H1 (cell line): ENCODE data around the gene PCDH9. TPM values are rescaled to one million over a fixed set of nuclear protein-coding genes. Genes with fewer than 3 reads are reported as not detected.

Source experiments
- CTCF ChIA-PET: fragments of 300-600 bp; sonication (Branson Sonifier 250); formaldehyde crosslinking; loops from one replicate; lab custom pipeline; 2021; ENCODE audit not compliant: partially characterized antibody; lab: Charles Lee
- POLR2A ChIA-PET: fragments of 300-600 bp; sonication (Branson Sonifier 250); formaldehyde crosslinking; loops from one replicate; lab custom pipeline; 2021; ENCODE audit warnings: inconsistent platforms; ENCODE audit not compliant: partially characterized antibody; lab: Charles Lee
- DNase-seq, 2 experiments: peaks; one replicate each; pipeline versions ENCODE4 v3.0.0 to v3.0.0-alpha.2; 2010 to 2022; ENCODE audit warnings: low spot score in 2 of 2, low read depth in 1 of 2, mixed read lengths in 1 of 2
- FAIRE-seq: peaks from 2 replicates; lab custom pipeline; 2011; peaks lifted over from hg19 to GRCh38; lab: Jason Lieb, UNC
- H2AFZ ChIP-seq: 2 replicates; pipeline ENCODE4 v1.8.1; 2012; ENCODE audit warnings: low read length, inconsistent platforms
- H2AK5ac ChIP-seq: 2 replicates; pipeline ENCODE4 v1.6.1; 2013; ENCODE audit warnings: low read depth, low read length
- H2BK120ac ChIP-seq: replicated peaks from 2 replicates; pipeline ENCODE3; 2013; ENCODE audit warnings: low read depth, low read length, inconsistent platforms
- H2BK12ac ChIP-seq: 2 replicates; pipeline ENCODE4 v1.6.1; 2013; ENCODE audit warnings: low read depth, low read length
- H2BK15ac ChIP-seq: 2 replicates; pipeline ENCODE4 v1.6.1; 2013; ENCODE audit warnings: low read length
- H2BK20ac ChIP-seq: 2 replicates; pipeline ENCODE4 v1.6.1; 2013; ENCODE audit warnings: low read length
- H2BK5ac ChIP-seq: 2 replicates; pipeline ENCODE4 v1.6.1; 2013; ENCODE audit warnings: low read depth, low read length
- H3K14ac ChIP-seq: 2 replicates; pipeline ENCODE4 v1.6.1; 2013; ENCODE audit warnings: inconsistent platforms; ENCODE audit not compliant: insufficient read length
- H3K18ac ChIP-seq: 2 replicates; pipeline ENCODE4 v1.6.1; 2013; ENCODE audit warnings: low read length; ENCODE audit errors: extremely low read depth
- H3K23ac ChIP-seq: 2 replicates; pipeline ENCODE4 v1.6.1; 2013; ENCODE audit warnings: inconsistent platforms; ENCODE audit not compliant: insufficient read length
- H3K23me2 ChIP-seq: 2 replicates; pipeline ENCODE4 v1.6.1; 2013; ENCODE audit warnings: low read depth, low read length
- H3K27ac ChIP-seq: 2 replicates; pipeline ENCODE4 v1.6.1; 2011; ENCODE audit warnings: low read depth, low read length, inconsistent platforms
- H3K27me3 ChIP-seq, 4 experiments: replicated peaks in 1 of 4; 1 replicate in 1 of 4; 2 replicates in 3 of 4; pipeline versions ENCODE4 v1.6.1 to v1.8.1; 2011 to 2013; ENCODE audit warnings: low read length in 3 of 4, mild to moderate bottlenecking in 3 of 4, inconsistent platforms in 2 of 4, mixed read lengths in 2 of 4, moderate library complexity in 1 of 4; ENCODE audit not compliant: control insufficient read depth in 3 of 4, insufficient read depth in 3 of 4; ENCODE audit errors: extremely low read depth in 1 of 4
- H3K36me3 ChIP-seq, 4 experiments: 2 replicates each; pipeline versions ENCODE4 v1.6.1 to v1.8.1; 2011 to 2013; ENCODE audit warnings: mild to moderate bottlenecking in 4 of 4, low read length in 3 of 4, moderate library complexity in 2 of 4, control low read depth in 1 of 4, inconsistent platforms in 1 of 4; ENCODE audit not compliant: insufficient read depth in 4 of 4, control insufficient read depth in 2 of 4
- H3K4ac ChIP-seq: replicated peaks from 2 replicates; pipeline ENCODE3; 2013; ENCODE audit warnings: low read length, low read depth, mixed read lengths, inconsistent platforms; ENCODE audit not compliant: insufficient read length
- H3K4me1 ChIP-seq, 4 experiments: replicated peaks in 1 of 4; 1 replicate in 1 of 4; 2 replicates in 3 of 4; pipeline versions ENCODE4 v1.6.1 to v1.8.1; 2011 to 2013; ENCODE audit warnings: low read length in 3 of 4, inconsistent platforms in 2 of 4, mixed read lengths in 1 of 4; ENCODE audit not compliant: insufficient read depth in 4 of 4, control insufficient read depth in 3 of 4
- H3K4me2 ChIP-seq, 2 experiments: 2 replicates each; pipeline versions ENCODE4 v1.6.1 to v1.8.1; 2011 to 2013; ENCODE audit warnings: low read depth in 2 of 2, low read length in 2 of 2, control low read depth in 1 of 2, inconsistent platforms in 1 of 2, mild to moderate bottlenecking in 1 of 2; ENCODE audit not compliant: insufficient read depth in 1 of 2
- H3K4me3 ChIP-seq, 4 experiments: fragments of 200-600, 300-600 bp in 1 of 4; sonication (generic), shearing (Covaris generic), sonication (Bioruptor Twin) in 1 of 4; 2 replicates each; pipeline versions ENCODE4 v1.5.1 to v1.8.1; 2011 to 2016; ENCODE audit warnings: low read length in 4 of 4, low read depth in 3 of 4, control low read depth in 2 of 4, inconsistent platforms in 2 of 4, mild to moderate bottlenecking in 2 of 4, mixed read lengths in 1 of 4, moderate library complexity in 1 of 4; ENCODE audit not compliant: insufficient read depth in 2 of 4; ENCODE audit errors: extremely low read depth in 1 of 4
- H3K56ac ChIP-seq: replicated peaks from 2 replicates; pipeline ENCODE3; 2013; ENCODE audit warnings: low read depth, mild to moderate bottlenecking, mixed read lengths, low read length, inconsistent platforms; ENCODE audit not compliant: insufficient read length
- H3K79me1 ChIP-seq: 2 replicates; pipeline ENCODE4 v1.6.1; 2013; ENCODE audit warnings: low read depth, low read length, control low read depth
- H3K79me2 ChIP-seq, 2 experiments: 2 replicates each; pipeline versions ENCODE4 v1.6.1 to v1.8.1; 2012 to 2013; ENCODE audit warnings: low read length in 2 of 2, mild to moderate bottlenecking in 2 of 2, inconsistent platforms in 1 of 2; ENCODE audit not compliant: insufficient read depth in 2 of 2, control insufficient read depth in 1 of 2
- H3K9ac ChIP-seq, 4 experiments: replicated peaks in 1 of 4; 1 replicate in 1 of 4; 2 replicates in 3 of 4; pipeline versions ENCODE4 v1.6.1 to v1.8.1; 2011 to 2013; ENCODE audit warnings: low read depth in 3 of 4, low read length in 3 of 4, control low read depth in 2 of 4, mild to moderate bottlenecking in 2 of 4, moderate library complexity in 2 of 4, inconsistent platforms in 1 of 4; ENCODE audit errors: extremely low read depth in 1 of 4
- H3K9me3 ChIP-seq, 2 experiments: 2 replicates each; pipeline versions ENCODE4 v1.6.1 to v1.8.1; 2012 to 2013; ENCODE audit warnings: mild to moderate bottlenecking in 2 of 2, moderate library complexity in 2 of 2, control low read depth in 1 of 2, inconsistent platforms in 1 of 2, low read depth in 1 of 2, low read length in 1 of 2, mixed read lengths in 1 of 2; ENCODE audit not compliant: insufficient read depth in 2 of 2
- H4K20me1 ChIP-seq, 2 experiments: replicated peaks in 1 of 2; 2 replicates each; pipeline versions ENCODE3 to v1.8.1; 2011 to 2013; ENCODE audit warnings: inconsistent platforms in 2 of 2, low read length in 2 of 2, mild to moderate bottlenecking in 1 of 2; ENCODE audit not compliant: insufficient read depth in 2 of 2, control insufficient read depth in 1 of 2
- H4K5ac ChIP-seq: 2 replicates; pipeline ENCODE4 v1.6.1; 2013; ENCODE audit warnings: low read length, low read depth, mixed read lengths, inconsistent platforms; ENCODE audit not compliant: insufficient read length
- H4K8ac ChIP-seq: 2 replicates; pipeline ENCODE4 v1.8.0; 2013; ENCODE audit warnings: mild to moderate bottlenecking, moderate library complexity, low read length, inconsistent platforms; ENCODE audit not compliant: insufficient read depth; ENCODE audit errors: extremely low read depth
- H4K91ac ChIP-seq: replicated peaks from 2 replicates; pipeline ENCODE3; 2013; ENCODE audit warnings: low read length, mixed read lengths, inconsistent platforms; ENCODE audit not compliant: insufficient read length
- MAFK ChIP-seq: IDR thresholded peaks from 2 replicates; pipeline ENCODE4 v1.6.1; 2012; ENCODE audit warnings: low read depth, mild to moderate bottlenecking, improper control_type of control experiment, low read length
- WGBS, 2 experiments: shearing (Covaris generic) in 1 of 2; methylation state at CpG; one replicate each; pipeline versions ENCODE4 v1.1.6 to v1.1.7; 2013 to 2015; ENCODE audit warnings: low lambda C conversion rate in 2 of 2, mixed read lengths in 2 of 2, inconsistent platforms in 1 of 2, low coverage in 1 of 2, missing lambda C conversion rate in 1 of 2; ENCODE audit not compliant: insufficient replicate concordance in 2 of 2, insufficient coverage in 1 of 2, insufficient read length in 1 of 2; ENCODE audit errors: extremely low coverage in 1 of 2, missing lambda C conversion rate in 1 of 2; 5-methylcytosine and 5-hydroxymethylcytosine counted together
- polyA plus RNA-seq, 7 experiments: library from polyadenylated mRNA; depleted of rRNA in 3 of 7; stranded (reverse) in 5 of 7; unstranded in 2 of 7; fragments of >200 nt in 5 of 7; fragments of 200-250 nt in 2 of 7; gene quantifications; 1 replicate in 5 of 7; 2 replicates in 1 of 7; 4 replicates in 1 of 7; pipeline versions ENCODE4 v1.2.1 to v1.2.3, GENCODE V29; 2011 to 2013; ENCODE audit warnings: missing spikeins in 2 of 7, mixed read lengths in 2 of 7
- total RNA-seq: library from RNA; stranded (reverse); fragmentation: NEBNext Ultra II Directional; extraction: Animal tissue kit (Norgen Biotek cat#: 25700); gene quantifications from 2 replicates; pipeline ENCODE4 v1.2.1, GENCODE V29; 2021
- TF ChIP-seq, protein P1 (sequence below): IDR thresholded peaks from 2 replicates; pipeline ENCODE4 v1.6.1; 2011; ENCODE audit warnings: low read depth, mild to moderate bottlenecking, low read length; ENCODE audit not compliant: insufficient read depth

Gene PCDH9
- total and polyA plus RNA-seq, 2 of the 8 experiments (the other 6 are each of a cell fraction or from before 2014, with no cell fraction given) = 0.12 to 0.60 TPM

DNA sequence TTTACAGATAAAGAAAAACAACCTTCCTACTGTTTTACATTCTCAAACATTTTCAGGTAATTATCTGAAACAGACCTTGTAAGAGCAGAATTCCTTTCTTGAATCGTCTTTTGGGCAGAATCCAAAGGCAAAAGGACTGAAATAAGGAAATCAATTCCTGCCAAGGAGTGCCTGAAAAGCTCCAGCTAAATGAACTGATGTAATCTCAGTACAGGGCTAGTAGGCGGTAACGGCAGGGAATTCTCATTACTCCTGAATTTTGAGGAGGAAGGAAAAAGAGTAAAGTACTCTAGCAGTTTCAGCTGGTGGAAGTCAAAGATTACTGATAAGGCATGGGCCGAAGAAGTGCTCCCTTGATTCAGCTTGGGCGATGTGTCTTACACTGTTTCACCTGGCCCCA lies 168.4 kb downstream of the PCDH9 start:
- DNase-seq (no peak), FAIRE-seq (no peak)
- Histone ChIP-seq H4K20me1 (no peaks in the 10 kb centered on the region), H2BK5ac (no peak overlapping the region), H2BK12ac (no peak overlapping the region), H3K4ac (no peak overlapping the region), H2AFZ (no peak overlapping the region), H3K79me1 (no peaks in the 10 kb centered on the region), H2BK120ac (no peak overlapping the region), H2BK15ac (no peak overlapping the region), H4K5ac (no peak overlapping the region), H3K18ac (no peak overlapping the region), H3K23ac (no peak overlapping the region), H3K36me3 (no peaks in the 10 kb centered on the region), H3K27me3 (no peaks in the 10 kb centered on the region), H4K91ac (no peak overlapping the region), H3K4me2 (no peak overlapping the region), H3K23me2 (no peaks in the 10 kb centered on the region), H3K56ac (no peak overlapping the region), H3K9ac (no peak overlapping the region), H3K27ac (no peak overlapping the region), H4K8ac (no peak overlapping the region), H3K14ac (no peak overlapping the region), H3K4me1 (peaks cover 0 to 3% (median 0%) of the 10 kb centered on the region in 4 experiments; a peak in 2 of 7 replicates), H3K4me3 (no peak overlapping the region), H3K9me3 (no peaks in the 10 kb centered on the region), H3K79me2 (no peaks in the 10 kb centered on the region), H2BK20ac (no peak overlapping the region), H2AK5ac (no peak overlapping the region)
- POLR2A ChIA-PET = no interaction called here
- TF ChIP-seq, protein P1, sequence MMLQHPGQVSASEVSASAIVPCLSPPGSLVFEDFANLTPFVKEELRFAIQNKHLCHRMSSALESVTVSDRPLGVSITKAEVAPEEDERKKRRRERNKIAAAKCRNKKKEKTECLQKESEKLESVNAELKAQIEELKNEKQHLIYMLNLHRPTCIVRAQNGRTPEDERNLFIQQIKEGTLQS = no peak
- TF ChIP-seq MAFK = no peak
- WGBS, 2 experiments = 93% methylated on average over 5 of the region's 5 CpGs; no CpG with 5 or more reads in 1 of the 2 experiments
- CTCF ChIA-PET = interaction anchor here (1.9 kb wide), 1 partner anchor 9 kb away, joined by 6 read pairs; no protein-coding TSS in a partner anchor
